GM19397 (cell line): ENCODE measurements around the gene THSD7A.

Experiments
- ATAC-seq: cut with Tn5 transposase; IDR thresholded peaks from one replicate; pipeline ENCODE4 v1.9.1; 2021; ENCODE audit warnings: mild to moderate bottlenecking, moderate library complexity; ENCODE audit not compliant: unreplicated experiment

Gene THSD7A

DNA sequence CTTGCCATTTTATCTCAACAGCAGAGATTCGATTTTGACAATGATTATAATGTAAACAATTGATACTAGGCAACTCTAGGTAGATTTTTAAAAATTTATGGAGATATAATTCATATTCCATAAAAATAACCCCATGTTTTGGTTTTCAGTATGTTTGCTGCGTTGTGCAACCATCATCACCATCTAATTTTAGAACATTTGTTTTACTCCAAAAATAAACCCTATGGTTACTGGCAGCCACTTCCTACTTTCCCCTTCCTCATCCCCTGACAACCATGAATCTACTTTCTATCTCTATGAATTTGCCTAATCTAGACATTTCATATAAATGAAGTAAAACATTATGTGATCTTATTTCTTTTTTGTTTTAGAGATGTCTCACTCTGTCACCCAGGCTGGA, 401.9 kb downstream of the THSD7A start:
- ATAC-seq, result no peak

DNA sequence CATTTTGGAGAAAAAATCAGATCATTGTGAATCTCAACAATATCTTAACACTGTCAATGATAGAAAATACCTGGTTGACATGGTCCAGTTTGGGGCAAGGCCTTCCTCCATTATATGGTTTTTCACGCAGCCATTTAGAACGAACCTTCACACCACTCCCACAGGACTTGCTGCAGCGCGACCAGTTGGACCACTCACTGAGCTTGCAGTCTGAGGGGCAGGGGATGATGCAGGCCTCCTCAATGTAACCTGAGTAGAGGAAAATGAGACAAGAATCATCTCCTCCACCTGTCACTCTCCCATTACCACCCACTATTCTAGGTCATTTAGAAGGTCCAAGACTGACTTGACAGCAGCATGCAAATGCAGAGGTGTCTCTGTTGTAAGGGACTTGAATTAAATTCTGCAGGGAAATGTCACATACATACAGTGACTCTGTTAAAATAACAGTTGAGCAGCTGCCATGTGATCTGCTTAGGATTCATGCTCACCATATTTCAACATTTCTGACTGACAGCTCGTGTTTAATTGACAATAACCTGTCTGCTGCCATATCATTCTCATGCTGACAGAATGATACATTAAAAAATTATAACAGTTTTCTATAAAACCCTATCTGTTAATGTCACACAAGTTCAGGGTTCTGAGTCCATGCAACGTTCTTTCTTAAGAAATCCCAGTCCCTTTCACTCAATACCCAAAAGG, 403.0 kb downstream of the THSD7A start:
- ATAC-seq, result no peak

GRCh38 chr7:11427686-11428273, 404.2 kb downstream of the THSD7A start:
- ATAC-seq, result no peak

DNA sequence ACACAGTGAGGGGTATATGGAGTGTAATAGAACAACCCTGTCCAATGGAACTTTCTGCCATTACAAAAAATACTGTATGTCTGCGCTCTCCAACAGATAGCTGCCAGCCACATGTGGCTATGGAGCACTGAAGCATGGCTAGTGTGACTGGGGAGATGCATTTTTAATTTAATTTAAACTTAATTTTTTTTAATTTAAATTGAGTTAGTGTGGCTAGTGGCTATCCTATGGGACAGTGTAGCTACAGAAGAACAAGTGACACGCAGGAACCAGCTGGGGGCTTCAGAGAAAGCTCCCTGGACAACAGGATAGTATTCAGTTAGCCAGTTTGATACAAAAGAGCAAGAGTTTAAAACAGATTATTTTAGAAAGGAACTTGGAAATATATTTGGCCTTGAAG, 408.0 kb downstream of the THSD7A start:
- ATAC-seq, result no peak

- ATAC-seq, result no peak
Observed at GRCh38 chr7:11420049-11420448, 411.9 kb downstream of the THSD7A start.

GRCh38 chr7:11416641-11417458, 415.1 kb downstream of the THSD7A start:
- no peak for ATAC-seq

- ATAC-seq, result no peak
Observed at GRCh38 chr7:11415101-11415500, 416.9 kb downstream of the THSD7A start.

DNA sequence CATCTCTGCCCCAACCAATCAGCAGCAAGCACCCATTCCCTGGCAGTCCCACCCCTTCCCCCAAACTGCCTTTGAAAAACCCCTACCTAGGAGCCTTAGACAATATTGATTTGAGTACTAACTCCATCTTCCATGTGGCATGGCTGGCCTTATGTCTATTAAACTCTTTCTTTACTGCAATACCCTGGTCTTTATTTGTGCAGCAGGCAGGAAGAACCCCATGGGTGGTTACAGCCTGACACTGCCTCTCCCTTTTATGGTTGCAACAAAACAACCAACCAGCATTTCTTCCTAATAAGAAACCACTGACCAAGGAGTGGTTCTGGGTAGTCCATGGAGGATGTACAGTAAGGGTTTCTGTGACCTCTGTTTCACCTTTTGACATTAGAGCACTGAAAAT, 418.1 kb downstream of the THSD7A start:
- ATAC-seq, result no peak

DNA sequence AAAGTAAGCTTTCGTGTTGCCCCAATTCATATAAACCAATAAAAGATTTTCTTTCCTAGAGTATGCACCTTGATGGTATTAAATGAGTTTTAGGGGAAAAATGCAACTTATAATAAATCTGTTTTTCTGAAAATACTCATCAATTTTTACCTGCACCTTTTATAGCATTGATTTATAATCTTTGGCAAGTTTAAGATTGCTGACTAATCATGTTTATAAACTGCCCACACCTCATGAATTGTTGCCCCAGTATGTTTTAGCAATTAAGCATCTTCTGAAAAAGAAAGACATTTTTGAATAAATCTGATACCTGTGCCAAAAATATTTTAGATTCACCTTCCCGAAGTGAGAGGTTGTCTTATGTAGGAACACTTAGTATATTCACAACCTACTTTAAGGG, 420.0 kb downstream of the THSD7A start:
- ATAC-seq, result no peak

GRCh38 chr7:11410656-11411644, 421.0 kb downstream of the THSD7A start:
- ATAC-seq, result no peak

DNA sequence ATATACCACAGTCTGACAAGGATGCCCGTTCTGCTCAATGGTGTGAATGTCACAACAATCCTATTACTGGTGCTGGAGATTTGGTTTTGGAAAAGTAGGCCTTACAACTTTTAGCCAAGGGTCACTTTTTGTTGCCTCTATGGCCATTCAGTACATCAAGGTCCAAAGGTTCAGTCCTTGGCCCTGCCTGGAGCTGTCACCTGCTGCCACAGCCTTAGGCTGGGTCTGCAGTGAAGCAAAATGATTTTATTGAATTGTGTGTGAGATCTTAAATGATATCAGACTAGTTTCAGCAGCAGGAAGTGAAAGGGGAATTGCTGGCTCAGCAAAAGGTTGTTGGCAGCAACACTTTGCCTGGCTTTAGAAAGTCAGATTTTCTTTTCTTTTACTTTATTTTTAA, 427.6 kb downstream of the THSD7A start:
- ATAC-seq, result no peak

DNA sequence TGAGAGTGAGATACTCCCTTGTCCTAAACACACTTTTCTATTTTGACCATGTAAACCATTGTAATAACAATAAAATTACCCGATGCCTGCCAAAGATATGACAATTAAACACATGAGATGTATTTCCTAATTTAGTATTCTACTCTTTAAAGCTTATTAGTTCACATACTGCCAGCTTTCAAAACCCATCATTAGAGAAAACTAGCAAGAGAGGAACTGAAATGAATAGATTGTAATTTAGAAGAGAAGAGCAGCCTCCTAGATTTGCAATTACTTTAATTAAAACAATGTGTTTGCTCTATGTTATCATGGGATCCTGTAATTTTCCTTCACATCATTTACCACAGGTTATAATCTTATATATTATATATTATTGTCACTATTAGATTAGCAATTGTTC, 428.2 kb downstream of the THSD7A start:
- ATAC-seq, result no peak

DNA sequence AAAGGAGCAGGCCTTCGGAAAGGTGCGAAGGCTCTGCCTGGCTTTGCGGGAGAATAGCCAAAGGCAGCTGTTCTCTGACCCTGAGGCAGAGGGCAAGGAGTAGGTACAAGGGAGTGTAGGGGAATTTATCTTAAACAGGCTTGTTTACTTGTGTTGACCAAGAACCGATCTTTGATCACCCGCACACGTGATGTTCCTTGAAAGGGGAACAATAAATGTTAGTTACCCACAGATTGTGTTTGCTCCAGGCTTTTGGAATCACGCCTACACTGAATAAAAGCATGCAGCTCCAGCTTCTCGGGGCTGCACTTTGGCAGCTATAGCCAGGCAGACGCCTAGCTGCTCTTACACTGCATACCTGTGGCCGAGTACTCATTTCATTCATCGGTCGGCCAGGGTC, 437.6 kb downstream of the THSD7A start:
- no peak for ATAC-seq

DNA sequence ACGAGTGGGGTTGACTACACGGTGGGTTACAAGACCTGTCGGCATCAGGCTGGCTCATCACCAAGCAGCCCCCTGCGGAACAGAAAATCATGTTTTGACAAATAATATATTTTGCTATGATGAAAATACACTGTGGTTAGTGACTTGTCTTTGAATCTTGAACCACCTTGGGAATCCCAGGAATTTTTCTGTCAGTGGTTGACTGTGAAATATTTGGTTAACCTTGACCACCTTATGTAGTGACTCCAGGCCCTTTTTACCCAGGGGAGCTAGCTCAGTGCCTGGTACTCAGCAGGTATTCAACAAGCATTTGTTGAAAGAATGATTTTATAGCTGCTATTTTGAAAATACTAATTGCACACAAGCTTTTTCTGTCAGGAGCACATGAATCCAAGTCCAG, 452.4 kb downstream of the THSD7A start:
- no peak for ATAC-seq

GRCh38 chr7:11376529-11376928, 455.5 kb downstream of the THSD7A start:
- ATAC-seq, result no peak

DNA sequence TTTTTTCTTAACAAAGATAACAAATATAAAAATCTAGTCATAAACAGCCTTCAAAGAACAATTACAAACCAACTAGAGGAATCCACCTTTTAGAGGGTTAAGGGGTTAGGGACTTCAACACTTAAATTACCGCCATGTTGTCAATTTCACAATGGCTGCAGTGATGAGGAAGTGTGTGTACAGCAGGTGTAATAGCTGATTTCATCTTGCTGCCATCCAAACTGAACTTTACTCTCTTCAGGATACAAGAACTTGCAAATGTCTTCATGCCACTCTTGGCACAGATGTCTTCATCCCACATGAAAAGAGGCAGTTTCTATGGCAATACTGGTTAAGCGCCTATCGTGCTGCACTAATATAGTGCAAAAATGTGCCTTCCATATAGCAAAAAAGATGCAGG, 457.4 kb downstream of the THSD7A start:
- ATAC-seq, result no peak

DNA sequence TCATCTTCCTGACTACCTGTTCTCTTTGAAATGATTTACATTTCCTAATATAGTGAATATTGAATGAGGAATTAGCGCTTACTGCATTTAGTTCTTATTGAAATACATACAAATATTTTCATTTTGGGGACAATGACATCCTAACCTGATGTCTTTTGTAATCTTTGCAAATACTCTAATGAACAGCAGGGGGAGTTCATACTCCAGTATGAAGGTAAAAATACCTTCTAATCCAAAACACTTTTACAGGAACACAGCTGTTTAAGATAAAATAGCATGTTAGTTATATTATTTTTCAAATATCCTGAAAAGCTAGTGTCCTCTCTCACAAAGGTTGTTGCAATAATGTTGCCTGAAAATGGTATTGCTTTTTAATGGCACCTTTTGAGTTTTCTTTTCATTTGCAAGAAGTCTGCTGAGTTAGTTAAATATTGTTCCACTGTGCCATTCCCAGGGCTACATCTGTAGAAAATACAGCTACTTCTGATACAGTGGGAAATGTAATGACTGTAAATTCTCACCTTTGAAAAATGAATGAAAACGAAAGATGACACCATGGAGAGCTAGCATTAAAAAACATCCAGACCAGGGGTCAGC, 458.4 kb downstream of the THSD7A start:
- ATAC-seq, result no peak

DNA sequence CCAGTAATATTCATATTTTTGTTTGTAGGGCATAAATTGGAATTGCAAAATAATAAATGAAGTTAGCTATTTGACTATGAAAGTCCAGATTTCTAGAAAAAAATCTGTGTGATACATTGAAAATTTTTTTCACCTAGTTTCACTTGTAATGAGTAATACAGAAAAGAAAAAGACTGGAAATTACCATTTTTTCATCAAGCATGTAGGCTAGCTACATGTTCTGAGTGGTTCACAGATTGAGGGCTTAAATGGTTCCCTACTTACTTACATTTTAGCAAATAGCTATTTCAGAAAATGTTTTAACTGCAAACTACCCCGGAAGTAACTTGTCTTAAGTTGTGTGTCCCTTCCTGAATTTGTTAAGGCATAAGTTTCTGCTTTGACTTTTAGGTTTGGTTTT, 462.3 kb downstream of the THSD7A start:
- no peak for ATAC-seq

- ATAC-seq, result no peak
Observed at GRCh38 chr7:11366118-11366517, 465.9 kb downstream of the THSD7A start.

GRCh38 chr7:11358637-11359036, 473.4 kb downstream of the THSD7A start:
- ATAC-seq, result no peak
